HepG2 (cell line): ENCODE data around the gene SAMD14. TPM values are rescaled to one million over a fixed set of nuclear protein-coding genes. Genes with fewer than 3 reads are reported as not detected.

Experiments
- ARID4A ChIP-seq: sonication (generic); formaldehyde crosslinking; IDR thresholded peaks from 2 replicates; pipeline ENCODE4 v1.5.0; 2020; ENCODE audit warnings: mild to moderate bottlenecking, missing genetic modification reagents, borderline replicate concordance
- ARID5B ChIP-seq: IDR thresholded peaks from 2 replicates; pipeline ENCODE4 v1.4.0; 2020; ENCODE audit warnings: mild to moderate bottlenecking, missing genetic modification reagents
- CBX5 ChIP-seq: sonication (generic); formaldehyde crosslinking; IDR thresholded peaks from 2 replicates; pipeline ENCODE4 v1.4.0; 2020; ENCODE audit warnings: missing genetic modification reagents, borderline replicate concordance
- CHCHD3 ChIP-seq: sonication (generic); formaldehyde crosslinking; IDR thresholded peaks from 2 replicates; pipeline ENCODE4 v1.8.0; 2022; ENCODE audit warnings: mild to moderate bottlenecking, missing genetic modification reagents, moderate library complexity
- FOXA1 ChIP-seq, 2 experiments: fragments of 450-650 bp in 1 of 2; sonication (generic) in 1 of 2; formaldehyde crosslinking in 1 of 2; IDR thresholded peaks; 2 replicates each; pipeline versions ENCODE4 v1.4.0 to v1.6.1; 2016 to 2020; ENCODE audit warnings: missing genetic modification reagents in 1 of 2
- FOXK2 ChIP-seq: fragments of 450-650 bp; IDR thresholded peaks from 2 replicates; pipeline ENCODE4 v1.6.1; 2016
- GATAD2A ChIP-seq: IDR thresholded peaks from 2 replicates; pipeline ENCODE4 v1.6.1; 2016
- IRF2 ChIP-seq: IDR thresholded peaks from 2 replicates; pipeline ENCODE4 v1.6.1; 2018; ENCODE audit warnings: missing genetic modification reagents, missing compliant biosample characterization
- MXD4 ChIP-seq: IDR thresholded peaks from 2 replicates; pipeline ENCODE4 v1.6.1; 2016; ENCODE audit warnings: mild to moderate bottlenecking, missing biosample characterization, missing genetic modification reagents
- NR2F6 ChIP-seq, 2 experiments: IDR thresholded peaks; 2 replicates each; pipeline ENCODE4 v1.6.1; 2016; ENCODE audit warnings: antibody characterized with exemption in 1 of 2, mild to moderate bottlenecking in 1 of 2
- RARA ChIP-seq: IDR thresholded peaks from 2 replicates; pipeline ENCODE4 v1.6.1; 2016; ENCODE audit warnings: missing genetic modification reagents, missing compliant biosample characterization
- SAFB2 ChIP-seq: sonication (generic); formaldehyde crosslinking; IDR thresholded peaks from 2 replicates; pipeline ENCODE4 v1.5.1; 2020; ENCODE audit warnings: missing genetic modification reagents, low read depth, mild to moderate bottlenecking, borderline replicate concordance
- SALL1 ChIP-seq: sonication (generic); formaldehyde crosslinking; IDR thresholded peaks from 2 replicates; pipeline ENCODE4 v1.8.0; 2022; ENCODE audit warnings: mild to moderate bottlenecking, missing genetic modification reagents
- SMAD3 ChIP-seq: sonication (generic); formaldehyde crosslinking; IDR thresholded peaks from 2 replicates; pipeline ENCODE4 v1.4.0; 2020; ENCODE audit warnings: missing genetic modification reagents
- ZC3H4 ChIP-seq: sonication (generic); formaldehyde crosslinking; IDR thresholded peaks from 2 replicates; pipeline ENCODE4 v1.4.0; 2020; ENCODE audit warnings: missing genetic modification reagents, borderline replicate concordance
- ZMAT5 ChIP-seq: sonication (generic); formaldehyde crosslinking; IDR thresholded peaks from 2 replicates; pipeline ENCODE4 v1.5.0; 2020; ENCODE audit warnings: mild to moderate bottlenecking, low read depth, missing genetic modification reagents, borderline replicate concordance
- ZMYM3 ChIP-seq: sonication (generic); formaldehyde crosslinking; IDR thresholded peaks from 2 replicates; pipeline ENCODE4 v1.5.1; 2020; ENCODE audit warnings: mild to moderate bottlenecking, missing genetic modification reagents
- ZNF10 ChIP-seq: sonication (generic); formaldehyde crosslinking; IDR thresholded peaks from 2 replicates; pipeline ENCODE4 v1.4.0; 2020; ENCODE audit warnings: mild to moderate bottlenecking, low read depth, missing genetic modification reagents, borderline replicate concordance
- ZNF234 ChIP-seq: sonication (generic); formaldehyde crosslinking; conservative IDR thresholded peaks from 2 replicates; pipeline ENCODE4 v1.5.1; 2020; ENCODE audit warnings: mild to moderate bottlenecking, missing genetic modification reagents
- ZNF652 ChIP-seq: IDR thresholded peaks from 2 replicates; pipeline ENCODE4 v1.6.1; 2016; ENCODE audit warnings: low read depth, borderline replicate concordance
- ZNF772 ChIP-seq: sonication (generic); formaldehyde crosslinking; IDR thresholded peaks from 2 replicates; pipeline ENCODE4 v1.5.0; 2020; ENCODE audit warnings: mild to moderate bottlenecking, missing genetic modification reagents
- ZNF879 ChIP-seq: sonication (generic); formaldehyde crosslinking; IDR thresholded peaks from 2 replicates; pipeline ENCODE4 v1.8.1; 2023; ENCODE audit warnings: missing genetic modification reagents
- polyA plus RNA-seq, 8 experiments: library from polyadenylated mRNA; depleted of rRNA in 3 of 8; stranded (reverse) in 7 of 8; unstranded in 1 of 8; fragments of >200 nt; fragmentation: Illumina TruSeq in 4 of 8; extraction: Trizol in 4 of 8; gene quantifications; 2 replicates each; pipeline versions ENCODE4 v1.2.1 to v1.2.3, GENCODE V29; 2011 to 2016; ENCODE audit warnings: low read depth in 4 of 8, missing spikeins in 1 of 8, mixed read lengths in 1 of 8; ENCODE audit not compliant: insufficient read depth in 1 of 8
- total RNA-seq, 5 experiments: library from RNA; depleted of rRNA; stranded (reverse); fragments of >200 nt; fragmentation: Illumina TruSeq; extraction: Trizol; gene quantifications; 2 replicates each; pipeline ENCODE4 v1.2.3, GENCODE V29; 2016; ENCODE audit warnings: low read depth in 1 of 5

The SAMD14 gene
- total and polyA plus RNA-seq, 2 of the 13 experiments (the other 11 are each of a cell fraction or from before 2014, with no cell fraction given) = 0.07 to 0.22 TPM

- TF ChIP-seq SMAD3 (no peak), IRF2 (CRISPR knock-in tag) (0 out of 2 replicates have a peak, but pooled peaks have one; percentile 45), CBX5 (CRISPR knock-in tag) (peak; percentile 10; the same call in 1 of the 2 replicates), MXD4 (CRISPR knock-in tag) (0 out of 2 replicates have a peak, but pooled peaks have one; percentile 3), SALL1 (peak; percentile 39), ZNF879 (no peak), FOXK2 (peak; percentile 68; the same call in 1 of the 2 replicates), NR2F6 (IDR thresholded peaks at IDR 0.05) (no peak), NR2F6 (CRISPR knock-in tag; IDR thresholded peaks at IDR 0.05) (0 out of 2 replicates have a peak, but pooled peaks have one; percentile 5), ARID5B (peak; percentile 52; the same call in 1 of the 2 replicates), CHCHD3 (peak; percentile 78; the same call in 1 of the 2 replicates), ZMAT5 (CRISPR knock-in tag) (no peak), ZC3H4 (CRISPR knock-in tag) (no peak), FOXA1 (IDR thresholded peaks at IDR 0.05) (no peak), FOXA1 (CRISPR knock-in tag; IDR thresholded peaks at IDR 0.05) (peak; percentile 78), ZNF10 (no peak), ARID4A (CRISPR knock-in tag) (peak; percentile 41; the same call in 1 of the 2 replicates), ZNF234 (CRISPR knock-in tag) (no peak), ZMYM3 (CRISPR knock-in tag) (peak; percentile 54; the same call in 1 of the 2 replicates), SAFB2 (0 out of 2 replicates have a peak, but pooled peaks have one; percentile 67), RARA (CRISPR knock-in tag) (0 out of 2 replicates have a peak, but pooled peaks have one; percentile 19), ZNF652 (no peak; the same call in none of the 2 replicates), GATAD2A (CRISPR knock-in tag) (peak; percentile 51), ZNF772 (peak; percentile 39; the same call in 1 of the 2 replicates)
Measured at GRCh38 chr17:50101346-50102163, 28.4 kb downstream of the SAMD14 start (continued).
